GM18870 (cell line): ENCODE measurements around the gene GHDC.

Experiments used
- ATAC-seq: cut with Tn5 transposase; IDR thresholded peaks from one replicate; pipeline ENCODE4 v1.9.1; 2021; ENCODE audit warnings: moderate library complexity; ENCODE audit not compliant: unreplicated experiment

Gene GHDC

GRCh38 chr17:42183741-42184711 is 10.3 kb downstream of the GHDC start:
- peak; percentile 45 for ATAC-seq

GRCh38 chr17:42182927-42183734 is 11.2 kb downstream of the GHDC start:
- no peak for ATAC-seq

- no peak for ATAC-seq
Measured at GRCh38 chr17:42181851-42182207, 12.5 kb downstream of the GHDC start.

GRCh38 chr17:42180922-42181850 is 13.1 kb downstream of the GHDC start, which contains the start of gene KCNH4:
Gene KCNH4 (minus strand): TSS chr17:42181142. CDS start chr17:42180945, 197 bp downstream.
- ATAC-seq = no peak

GRCh38 chr17:42180411-42180921 is 13.8 kb downstream of the GHDC start:
- no peak for ATAC-seq

- ATAC-seq = no peak
Measured at GRCh38 chr17:42179911-42180410, 14.3 kb downstream of the GHDC start.

- no peak for ATAC-seq
Measured at GRCh38 chr17:42179335-42179734, 15.0 kb downstream of the GHDC start.

- no peak for ATAC-seq
Measured at GRCh38 chr17:42178817-42179216, 15.5 kb downstream of the GHDC start.

GRCh38 chr17:42177684-42178083 is 16.6 kb downstream of the GHDC start:
- no peak for ATAC-seq

GRCh38 chr17:42174126-42174783 is 20.0 kb downstream of the GHDC start:
- ATAC-seq = no peak

GRCh38 chr17:42171831-42172230 is 22.5 kb downstream of the GHDC start:
- ATAC-seq = no peak

GRCh38 chr17:42169351-42169750 is 24.9 kb downstream of the GHDC start:
- no peak for ATAC-seq

GRCh38 chr17:42167807-42168206 is 26.5 kb downstream of the GHDC start:
- ATAC-seq = no peak

- no peak for ATAC-seq
Measured at GRCh38 chr17:42166196-42166763, 28.0 kb downstream of the GHDC start.

GRCh38 chr17:42165751-42166150 is 28.5 kb downstream of the GHDC start:
- no peak for ATAC-seq

GRCh38 chr17:42163696-42164407 is 30.4 kb downstream of the GHDC start:
- no peak for ATAC-seq

GRCh38 chr17:42163113-42163512 is 31.2 kb downstream of the GHDC start:
- no peak for ATAC-seq

GRCh38 chr17:42160531-42160910 is 33.8 kb downstream of the GHDC start:
- no peak for ATAC-seq
